ENCODE results near the gene C3.

The C3 gene

GRCh38 chr19:6733338-6734095, 13.1 kb upstream of the C3 start:
- DNase-seq (ENCODE audit: low read depth in 1 of 2, low spot score in 1 of 2): no peak
- in situ Hi-C loops (cut with HindIII; ENCODE audit: low pct_unique_long_range_greater_than_20kb, low sequenced_read_pairs): no loop called here
- no peak for TF ChIP-seq JUND (IDR thresholded peaks at IDR 0.05; ENCODE audit: low read depth)

- no peak for DNase-seq (ENCODE audit: low read depth in 1 of 2, low spot score in 1 of 2)
- no peak for TF ChIP-seq JUND (IDR thresholded peaks at IDR 0.05; ENCODE audit: low read depth)
- in situ Hi-C loops (cut with HindIII; ENCODE audit: low pct_unique_long_range_greater_than_20kb, low sequenced_read_pairs): no loop called here
These were observed 12.4 kb upstream of the C3 start for GRCh38 chr19:6732803-6733337.

- TF ChIP-seq JUND (IDR thresholded peaks at IDR 0.05; ENCODE audit: low read depth): no peak
- in situ Hi-C loops (cut with HindIII; ENCODE audit: low pct_unique_long_range_greater_than_20kb, low sequenced_read_pairs): no loop called here
- no peak for DNase-seq (ENCODE audit: low read depth in 1 of 2, low spot score in 1 of 2)
These were observed 11.4 kb upstream of the C3 start for GRCh38 chr19:6731822-6732221.

GRCh38 chr19:6730941-6731670, 10.7 kb upstream of the C3 start:
- DNase-seq (ENCODE audit: low read depth in 1 of 2, low spot score in 1 of 2): no peak
- no peak for TF ChIP-seq JUND (IDR thresholded peaks at IDR 0.05; ENCODE audit: low read depth)
- in situ Hi-C loops (cut with HindIII; ENCODE audit: low pct_unique_long_range_greater_than_20kb, low sequenced_read_pairs): no loop called here

- peak; percentile 66 to 94 for DNase-seq (ENCODE audit: low read depth in 1 of 2, low spot score in 1 of 2)
- no peak for TF ChIP-seq JUND (IDR thresholded peaks at IDR 0.05; ENCODE audit: low read depth)
- in situ Hi-C loops (cut with HindIII; ENCODE audit: low pct_unique_long_range_greater_than_20kb, low sequenced_read_pairs): no loop called here
These were observed 9.8 kb upstream of the C3 start for GRCh38 chr19:6730153-6730804.

- no peak for TF ChIP-seq JUND (IDR thresholded peaks at IDR 0.05; ENCODE audit: low read depth)
- DNase-seq (ENCODE audit: low read depth in 1 of 2, low spot score in 1 of 2): no peak
- in situ Hi-C loops (cut with HindIII; ENCODE audit: low pct_unique_long_range_greater_than_20kb, low sequenced_read_pairs): no loop called here
These were observed 9.2 kb upstream of the C3 start for GRCh38 chr19:6729573-6730152.

- no peak for TF ChIP-seq JUND (IDR thresholded peaks at IDR 0.05; ENCODE audit: low read depth)
These were observed 7.9 kb upstream of the C3 start for GRCh38 chr19:6728346-6728745.

GRCh38 chr19:6725513-6726231, 5.2 kb upstream of the C3 start:
- no peak for DNase-seq (ENCODE audit: low read depth in 1 of 2, low spot score in 1 of 2)
- no peak for TF ChIP-seq JUND (IDR thresholded peaks at IDR 0.05; ENCODE audit: low read depth)
- in situ Hi-C loops (cut with HindIII; ENCODE audit: low pct_unique_long_range_greater_than_20kb, low sequenced_read_pairs): no loop called here

More at GRCh38 chr19:6728346-6728745, 7.9 kb upstream of the C3 start:
- no peak for DNase-seq (ENCODE audit: low read depth in 1 of 2, low spot score in 1 of 2)
- in situ Hi-C loops (cut with HindIII; ENCODE audit: low pct_unique_long_range_greater_than_20kb, low sequenced_read_pairs): no loop called here

- in situ Hi-C loops (cut with HindIII; ENCODE audit: low pct_unique_long_range_greater_than_20kb, low sequenced_read_pairs): no loop called here
- TF ChIP-seq JUND (IDR thresholded peaks at IDR 0.05; ENCODE audit: low read depth): no peak
- DNase-seq (ENCODE audit: low read depth in 1 of 2, low spot score in 1 of 2): no peak
These were observed 4.4 kb upstream of the C3 start for GRCh38 chr19:6724631-6725492.

- peak in 1 of 2 experiments; percentile 36 for DNase-seq (ENCODE audit: low read depth in 1 of 2, low spot score in 1 of 2)
- in situ Hi-C loops (cut with HindIII; ENCODE audit: low pct_unique_long_range_greater_than_20kb, low sequenced_read_pairs): no loop called here
- TF ChIP-seq JUND (IDR thresholded peaks at IDR 0.05; ENCODE audit: low read depth): no peak
These were observed 3.3 kb upstream of the C3 start for GRCh38 chr19:6723738-6724137.

- in situ Hi-C loops (cut with HindIII; ENCODE audit: low pct_unique_long_range_greater_than_20kb, low sequenced_read_pairs): no loop called here
- TF ChIP-seq JUND (IDR thresholded peaks at IDR 0.05; ENCODE audit: low read depth): no peak
- DNase-seq (ENCODE audit: low read depth in 1 of 2, low spot score in 1 of 2): peak in 1 of 2 experiments; percentile 52
These were observed 2.7 kb upstream of the C3 start for GRCh38 chr19:6723108-6723618.

All from T47D (cell line).